ENCODE results near the gene NPTXR.

DNA sequence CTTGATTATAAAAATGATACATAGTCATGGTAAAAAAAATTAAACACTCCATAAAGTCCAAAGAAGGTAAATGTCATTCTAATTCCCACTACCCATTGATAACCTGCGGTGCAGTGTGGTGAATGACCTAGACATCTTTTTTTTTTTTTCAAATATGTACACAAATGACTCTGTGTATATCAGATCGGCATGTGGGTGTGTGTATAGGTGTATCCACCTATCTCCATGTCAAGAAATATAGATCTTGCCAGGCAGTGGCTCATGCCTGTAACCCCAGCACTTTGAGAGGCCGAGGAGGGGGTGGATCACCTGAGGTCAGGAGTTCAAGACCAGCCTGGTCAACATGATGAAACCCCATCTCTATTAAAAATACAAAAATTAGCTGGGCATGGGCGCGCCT is 46.5 kb upstream of the NPTXR start:
- TF ChIP-seq, protein P1, sequence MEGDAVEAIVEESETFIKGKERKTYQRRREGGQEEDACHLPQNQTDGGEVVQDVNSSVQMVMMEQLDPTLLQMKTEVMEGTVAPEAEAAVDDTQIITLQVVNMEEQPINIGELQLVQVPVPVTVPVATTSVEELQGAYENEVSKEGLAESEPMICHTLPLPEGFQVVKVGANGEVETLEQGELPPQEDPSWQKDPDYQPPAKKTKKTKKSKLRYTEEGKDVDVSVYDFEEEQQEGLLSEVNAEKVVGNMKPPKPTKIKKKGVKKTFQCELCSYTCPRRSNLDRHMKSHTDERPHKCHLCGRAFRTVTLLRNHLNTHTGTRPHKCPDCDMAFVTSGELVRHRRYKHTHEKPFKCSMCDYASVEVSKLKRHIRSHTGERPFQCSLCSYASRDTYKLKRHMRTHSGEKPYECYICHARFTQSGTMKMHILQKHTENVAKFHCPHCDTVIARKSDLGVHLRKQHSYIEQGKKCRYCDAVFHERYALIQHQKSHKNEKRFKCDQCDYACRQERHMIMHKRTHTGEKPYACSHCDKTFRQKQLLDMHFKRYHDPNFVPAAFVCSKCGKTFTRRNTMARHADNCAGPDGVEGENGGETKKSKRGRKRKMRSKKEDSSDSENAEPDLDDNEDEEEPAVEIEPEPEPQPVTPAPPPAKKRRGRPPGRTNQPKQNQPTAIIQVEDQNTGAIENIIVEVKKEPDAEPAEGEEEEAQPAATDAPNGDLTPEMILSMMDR (IDR thresholded peaks at IDR 0.05; ENCODE audit: low read depth, low read length, poor library complexity, severe bottlenecking) = no peak
- no peak for TF ChIP-seq EZH2phosphoT487 (IDR thresholded peaks at IDR 0.05; ENCODE audit: borderline replicate concordance, low read length)
